NCI-H1092 treated with DMSO at 0.1 percent for 48 hours (cell line): ENCODE results near the gene PRSS38.

ENCODE experiments used
- DNase-seq: peaks from one replicate; lab custom pipeline; 2025; lab: John Stamatoyannopoulos, UW

The PRSS38 gene

DNA sequence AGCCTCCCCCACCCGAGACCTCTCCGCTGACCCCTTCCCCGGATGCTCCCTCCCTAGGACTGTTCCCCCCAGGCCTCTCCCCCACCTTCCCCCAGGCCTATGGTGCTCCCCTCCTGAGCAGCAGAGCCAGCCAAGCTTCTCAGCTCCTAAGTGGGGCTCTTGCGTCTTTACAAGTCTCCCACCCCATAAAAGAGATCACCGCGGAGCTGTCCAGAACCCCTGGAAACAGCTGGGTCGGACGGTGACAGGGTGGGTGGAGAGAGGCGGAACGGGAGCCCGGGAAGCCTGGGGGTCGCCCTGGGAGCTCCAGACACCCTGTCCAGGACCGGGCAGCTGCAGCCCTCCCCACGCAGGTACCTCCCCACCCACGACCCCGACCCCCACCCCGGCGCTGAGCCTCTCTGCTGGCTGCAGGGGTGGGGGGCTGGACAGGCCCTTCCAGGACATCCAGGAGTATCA lies 71.1 kb downstream of the PRSS38 start:
- no peak for DNase-seq

DNA sequence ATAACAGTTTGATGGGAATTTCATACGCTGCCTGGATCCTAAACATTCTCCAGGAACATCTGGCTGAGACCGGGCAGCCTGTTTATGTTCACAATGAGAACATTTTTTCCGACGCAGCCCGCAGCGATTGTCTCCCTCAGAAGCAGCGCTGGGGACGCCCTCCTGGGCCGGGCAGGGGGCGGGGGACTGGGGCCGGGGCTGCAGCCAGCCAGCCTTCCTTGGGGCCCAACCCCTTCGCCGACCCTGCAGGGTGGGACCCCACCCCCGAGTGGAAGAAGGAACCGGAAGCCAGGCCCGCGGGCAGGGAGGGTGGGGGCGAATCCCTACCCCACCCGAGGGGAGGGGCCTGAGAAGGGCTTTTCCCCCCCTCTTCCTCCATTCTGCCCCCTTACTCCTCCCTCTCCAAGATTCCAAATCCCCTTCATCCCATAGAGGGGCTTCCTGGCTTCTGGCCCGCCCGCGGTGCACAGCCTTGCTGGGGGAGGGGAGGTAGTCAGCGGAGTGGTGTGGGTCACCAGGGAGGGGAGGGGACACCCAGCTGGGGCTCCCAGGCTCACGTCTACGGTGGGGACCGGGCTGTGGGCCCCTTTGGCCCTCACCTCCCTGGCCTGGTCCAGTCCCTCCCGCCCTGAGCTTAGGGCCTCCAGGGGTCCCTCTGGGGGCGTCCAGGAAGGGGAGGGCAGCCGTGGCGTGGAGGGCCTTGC lies 71.7 kb downstream of the PRSS38 start:
- peak; percentile 21 for DNase-seq

DNA sequence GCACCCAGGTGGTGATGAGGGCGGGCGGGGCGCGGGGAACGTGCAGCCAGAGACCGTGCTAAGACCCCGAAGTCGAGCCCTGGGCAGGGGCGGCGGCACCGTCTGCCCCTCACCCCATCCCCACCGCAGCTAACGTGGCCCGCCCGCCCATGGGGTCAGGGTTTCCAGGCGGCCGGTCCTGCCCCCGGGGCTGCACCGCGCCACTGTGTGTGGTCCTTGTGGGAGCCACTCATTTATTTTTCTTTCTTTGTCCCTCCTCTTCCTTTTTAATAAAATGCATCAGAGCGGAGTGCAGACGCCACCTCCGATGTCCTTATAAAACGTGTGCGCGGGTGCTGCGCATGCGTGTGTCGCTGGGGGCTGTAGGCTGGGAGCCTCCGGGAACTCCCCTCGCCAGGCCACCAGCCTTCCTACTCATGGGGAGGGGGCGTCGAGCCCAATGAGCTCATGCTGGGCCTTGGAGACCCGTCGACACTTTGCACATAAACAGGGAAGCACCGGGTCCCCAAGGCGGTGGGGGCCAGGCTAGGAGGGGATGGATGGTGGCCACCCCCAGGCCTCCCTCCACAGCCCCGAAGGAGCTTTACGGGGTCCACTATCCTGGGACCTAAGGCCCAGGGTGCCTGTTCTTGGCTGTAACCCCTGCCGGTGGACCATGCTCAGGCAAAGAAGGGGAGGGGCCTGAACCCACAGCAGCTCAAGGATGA lies 72.4 kb downstream of the PRSS38 start:
- peak; percentile 64 for DNase-seq

DNA sequence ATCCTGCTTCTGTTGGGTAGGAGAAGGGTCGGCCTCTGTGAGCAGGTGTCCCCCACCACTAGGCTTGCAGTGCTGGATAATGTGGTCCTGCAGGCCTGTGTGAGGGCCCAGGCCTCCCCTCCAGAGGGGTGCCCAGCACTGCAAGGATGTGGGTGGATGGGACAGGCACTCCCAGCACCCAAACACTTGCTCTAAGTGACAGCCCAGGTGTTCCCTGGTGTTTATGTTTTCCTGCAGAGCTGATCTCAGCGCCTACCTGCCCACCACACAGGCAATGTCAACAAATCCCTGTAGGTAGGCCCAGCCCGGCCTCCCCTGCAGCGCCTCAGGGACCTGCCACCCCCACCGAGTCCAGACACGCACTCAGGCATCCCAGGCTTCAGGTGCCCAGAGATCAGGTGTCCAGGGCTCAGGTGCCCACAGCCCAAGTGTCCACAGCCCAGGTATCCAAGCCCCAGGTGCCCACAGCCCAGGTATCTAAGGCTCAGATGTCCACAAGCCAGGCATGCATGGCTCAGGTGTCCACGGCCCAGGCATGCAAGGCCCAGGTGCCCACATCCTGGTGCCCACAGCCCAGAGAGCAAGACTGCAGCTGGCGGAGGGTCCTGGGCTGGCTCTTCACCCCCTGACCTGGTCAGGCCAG lies 73.0 kb downstream of the PRSS38 start:
- DNase-seq: no peak

DNA sequence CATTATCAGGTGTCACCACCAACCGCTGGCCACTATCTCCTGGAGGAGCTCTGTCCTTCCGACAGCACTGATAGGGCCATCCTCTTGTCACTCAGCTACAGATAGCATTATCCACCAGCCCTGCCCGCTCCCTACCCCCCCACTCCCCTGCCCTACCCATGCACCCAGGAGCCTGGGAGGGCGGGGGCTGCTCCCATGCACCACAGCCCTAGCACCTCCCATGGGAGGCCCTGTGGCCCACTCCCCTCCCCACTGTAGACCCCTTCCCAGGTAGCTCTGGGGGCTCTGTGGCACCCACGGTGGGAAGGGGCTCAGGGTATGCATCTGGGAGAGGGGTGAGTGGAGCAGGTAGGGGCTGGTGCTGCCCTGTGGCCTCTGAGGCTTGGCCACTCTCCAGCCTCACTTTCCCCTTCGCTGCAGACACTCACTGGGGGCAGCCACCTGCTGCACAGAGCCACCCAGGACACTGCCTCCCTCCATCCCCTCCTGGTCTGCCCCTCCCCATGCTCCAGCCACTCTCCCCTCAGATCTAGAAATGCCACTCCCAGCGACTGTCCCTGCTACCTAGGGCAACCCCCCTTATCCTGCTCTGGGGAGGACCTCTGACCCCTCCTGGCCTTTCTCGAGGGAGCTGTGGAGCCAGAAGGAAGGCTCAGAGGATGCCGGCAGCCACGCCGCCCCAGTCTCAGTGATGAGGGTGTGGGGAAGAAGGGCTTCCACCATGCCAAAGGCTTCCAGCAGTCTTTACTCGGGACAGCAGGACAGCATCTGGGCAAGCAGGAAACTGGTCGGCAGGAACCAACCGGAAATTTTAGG lies 73.8 kb downstream of the PRSS38 start:
- DNase-seq: no peak

DNA sequence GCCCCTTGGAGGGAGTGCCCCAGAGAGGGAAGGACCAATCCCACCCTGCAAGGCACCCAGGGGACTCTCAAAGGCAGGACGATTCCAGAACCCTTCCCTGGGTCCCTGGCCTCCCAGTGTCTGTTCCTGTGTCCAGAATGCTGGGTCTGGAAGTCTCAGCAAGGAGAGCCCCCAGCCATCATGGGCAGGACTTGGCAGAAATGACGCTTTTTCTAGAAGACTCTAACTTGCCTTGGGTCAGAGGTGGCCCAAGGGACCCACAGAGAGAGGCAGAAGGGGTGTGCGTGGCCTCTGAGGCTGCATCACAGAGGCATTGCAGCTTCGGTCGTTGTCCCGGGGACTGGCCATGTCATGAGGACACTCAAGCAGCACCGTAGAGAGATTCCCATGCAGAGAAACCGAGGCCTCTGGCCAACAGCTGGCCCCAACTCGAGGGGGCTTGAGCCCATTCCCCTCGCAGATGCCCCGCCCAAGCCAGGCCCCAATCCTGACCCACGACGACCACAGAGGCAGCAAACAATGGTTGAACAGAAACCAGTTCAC lies 74.5 kb downstream of the PRSS38 start:
- DNase-seq: no peak

DNA sequence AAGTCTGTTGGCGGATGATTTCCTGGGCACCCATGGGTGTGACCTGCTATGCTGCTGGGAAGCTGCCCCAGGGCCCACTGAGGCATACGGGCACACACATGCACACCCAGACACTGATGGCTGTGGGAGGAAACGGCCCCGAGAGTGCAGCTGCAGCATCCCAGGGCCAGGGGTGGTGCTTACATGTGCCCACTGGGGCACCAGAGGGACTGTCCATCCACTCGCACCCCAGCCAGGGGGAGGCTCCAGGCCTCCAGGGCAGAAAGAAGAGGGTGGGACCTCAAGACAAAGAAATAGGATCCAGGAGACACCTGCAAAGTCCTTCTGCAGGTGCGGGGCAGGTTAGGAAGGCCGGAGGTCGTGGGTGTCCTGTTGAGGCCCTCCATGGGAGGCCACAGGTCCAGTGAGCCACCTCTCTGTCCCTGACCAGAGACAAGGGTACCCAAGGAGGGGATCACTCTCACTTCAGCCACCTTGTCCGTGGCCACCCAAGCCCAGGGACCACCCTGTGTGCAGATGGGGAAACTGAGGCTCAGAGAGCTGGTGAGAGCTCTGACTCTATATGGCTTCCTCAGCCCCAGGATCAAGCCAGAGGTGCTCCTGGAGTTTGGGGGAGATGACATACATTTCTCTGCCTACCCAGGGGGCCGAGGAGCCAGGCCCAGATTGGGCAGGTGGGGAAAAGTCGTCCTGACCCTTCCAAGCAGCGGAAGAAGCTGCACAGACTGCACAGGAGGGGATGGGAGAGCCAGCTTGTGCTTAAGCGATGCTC lies 75.2 kb downstream of the PRSS38 start:
- DNase-seq: no peak

DNA sequence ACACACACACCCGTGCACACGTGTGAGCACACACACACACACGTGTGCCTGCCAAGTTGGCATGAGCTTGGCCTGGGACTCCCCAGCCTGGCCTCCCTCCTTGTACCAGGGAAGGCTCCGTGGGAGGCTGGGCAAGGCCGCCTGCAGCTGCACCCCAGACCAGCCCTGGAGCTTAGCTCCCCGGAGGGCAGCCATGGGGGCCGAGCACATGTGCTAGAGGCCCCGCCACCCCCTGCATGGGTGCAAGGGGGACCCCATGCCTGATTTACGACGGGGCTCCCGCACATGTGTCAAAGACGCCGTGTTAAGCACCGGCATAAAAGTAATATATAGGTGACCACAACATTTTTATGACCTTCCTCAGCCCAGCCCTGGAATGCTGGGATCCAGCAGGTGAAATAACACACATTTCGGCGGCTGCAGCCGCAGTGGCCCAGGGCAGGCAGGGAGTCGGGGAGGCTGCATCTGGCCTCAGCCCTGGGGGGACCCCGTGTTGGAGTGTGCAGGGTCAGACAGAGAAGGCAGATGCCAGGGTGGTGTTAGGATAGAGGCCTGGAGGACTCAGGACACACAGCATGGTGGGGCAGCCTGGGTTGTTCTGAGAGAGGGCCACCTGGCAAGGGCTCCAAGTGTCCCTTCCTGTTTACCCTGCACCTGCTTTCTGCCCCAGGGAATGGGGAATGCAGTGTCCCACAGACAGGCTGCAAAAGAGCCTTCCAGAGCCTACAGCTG lies 75.9 kb downstream of the PRSS38 start:
- DNase-seq: no peak

DNA sequence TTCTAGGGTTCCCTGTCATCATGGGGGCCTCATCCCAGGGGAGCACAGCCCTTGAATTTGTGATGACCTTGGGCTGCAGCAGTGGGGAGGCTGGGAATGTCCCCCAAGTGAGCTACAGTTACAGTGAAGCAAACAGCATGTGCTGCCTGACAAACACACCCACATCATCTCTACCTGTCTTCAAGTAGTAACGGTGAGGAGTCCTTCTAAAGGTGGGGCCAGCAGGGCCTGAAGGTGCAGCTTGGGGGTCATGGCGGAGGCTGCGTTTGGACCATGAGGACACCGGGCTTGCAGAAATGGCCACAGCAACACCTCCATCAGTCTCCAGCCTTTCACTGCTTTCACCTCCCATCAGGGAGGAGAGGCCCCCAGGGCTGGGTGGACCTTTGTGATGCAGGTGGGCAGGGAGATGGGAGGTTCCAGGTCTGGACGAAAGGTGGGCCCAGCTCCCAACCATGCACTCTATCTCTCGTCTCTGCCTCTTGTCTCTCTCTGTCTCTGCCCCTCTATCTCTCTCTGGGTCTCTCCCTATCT lies 76.5 kb downstream of the PRSS38 start:
- no peak for DNase-seq

DNA sequence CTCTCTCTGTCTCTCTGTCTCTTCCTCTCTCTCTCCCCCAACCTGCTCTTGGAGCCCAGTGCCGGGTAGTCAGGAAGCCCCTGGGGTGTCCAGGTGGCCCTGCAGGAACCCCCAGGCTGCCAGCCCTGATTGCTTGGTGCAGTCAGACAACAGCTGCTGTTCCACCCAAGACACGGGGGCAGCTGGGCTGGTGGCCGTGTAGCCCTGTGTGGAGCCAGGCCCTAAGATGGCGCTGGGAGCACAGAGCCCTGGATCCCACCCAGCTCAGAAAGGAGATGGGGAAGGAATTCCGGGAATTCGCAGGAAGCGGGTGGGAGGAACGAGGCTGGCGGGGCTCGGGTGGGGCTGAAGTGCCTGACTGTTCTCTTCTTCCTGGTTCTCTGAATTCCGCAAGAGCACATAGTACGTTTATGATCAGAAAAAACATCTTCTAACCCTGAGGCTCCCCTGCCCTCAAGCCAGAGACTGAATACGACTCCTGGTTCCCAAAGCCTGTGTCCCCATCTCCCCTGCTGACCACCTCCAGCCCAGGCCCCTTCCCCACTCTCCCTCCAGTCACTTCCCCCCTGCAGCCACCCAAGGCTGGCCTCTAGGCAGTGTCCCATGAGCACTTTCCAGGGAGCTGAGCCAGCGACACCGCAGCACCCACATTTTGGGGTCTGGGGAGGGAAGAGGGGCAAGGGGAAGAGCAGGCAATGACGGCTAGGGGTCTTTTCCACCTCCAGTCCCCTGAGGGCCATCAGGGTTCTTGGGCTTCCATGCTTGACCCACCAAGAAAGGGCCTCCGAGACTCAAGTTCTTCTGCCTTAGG lies 77.2 kb downstream of the PRSS38 start:
- DNase-seq: no peak

DNA sequence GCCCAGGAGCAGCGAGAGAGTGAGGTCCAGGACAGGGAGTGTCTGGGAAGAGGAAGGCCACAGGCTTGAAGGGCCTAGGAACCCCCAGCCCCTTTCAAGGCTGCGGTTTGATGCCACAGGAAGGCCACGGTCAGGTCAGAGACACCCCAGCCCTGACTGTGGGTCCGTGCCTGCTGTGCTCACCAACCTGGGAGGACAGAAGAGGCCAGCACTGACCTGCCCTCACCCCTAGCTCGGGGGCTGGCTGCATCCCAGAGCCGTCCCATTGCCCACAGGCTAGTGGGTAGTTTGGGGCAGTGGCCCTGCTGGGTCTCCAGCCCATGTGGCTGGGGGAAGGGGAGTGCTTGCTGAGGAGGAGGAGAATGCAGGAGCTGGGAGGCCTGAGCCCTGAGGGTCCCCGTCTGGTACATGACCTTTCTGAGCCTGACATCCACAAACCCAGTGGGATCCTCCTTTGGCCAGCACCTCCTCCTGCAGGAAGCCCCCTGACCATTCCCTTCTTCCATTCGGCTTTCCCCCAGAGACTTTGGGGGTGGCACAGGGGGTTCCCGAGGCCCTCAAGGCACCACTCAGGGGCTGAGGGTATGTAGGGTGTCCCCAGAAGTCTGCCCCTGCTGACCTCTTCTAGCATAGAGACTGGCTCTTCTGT lies 77.9 kb downstream of the PRSS38 start:
- no peak for DNase-seq

DNA sequence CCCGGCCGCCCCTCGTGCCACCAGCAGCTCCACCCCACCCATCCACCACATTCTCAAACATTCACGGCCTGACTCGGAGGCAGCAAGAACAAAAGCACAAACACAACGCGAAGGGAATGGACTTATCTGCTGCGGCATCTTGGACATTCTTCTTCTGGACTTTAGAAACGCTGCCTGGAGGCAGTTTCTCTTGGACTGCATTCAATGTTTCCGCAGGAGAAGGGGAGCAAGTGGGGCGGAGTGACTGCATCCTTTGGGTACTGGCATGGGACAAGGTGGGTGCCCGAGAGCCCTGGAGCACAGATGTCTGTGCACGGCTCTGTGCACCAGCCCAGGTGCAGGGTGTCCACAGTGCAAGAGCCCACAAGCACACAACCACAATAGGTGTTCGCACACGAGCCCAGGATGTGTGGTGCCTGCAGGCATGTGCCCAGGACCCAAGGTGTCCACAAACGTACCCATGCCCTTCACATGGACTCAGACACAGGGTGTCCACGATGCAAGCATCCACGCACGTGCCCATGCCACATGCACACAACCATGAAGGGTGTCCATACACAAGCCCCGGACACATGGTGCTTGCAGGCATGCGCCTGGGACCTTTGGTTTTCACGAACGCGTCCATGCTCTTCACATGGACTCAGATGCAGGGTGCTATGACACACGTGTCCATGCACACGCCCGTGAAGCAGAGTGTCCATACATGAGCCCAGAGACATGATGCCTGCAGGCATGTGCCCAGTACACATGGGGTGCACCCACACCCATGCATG lies 78.7 kb downstream of the PRSS38 start:
- no peak for DNase-seq

DNA sequence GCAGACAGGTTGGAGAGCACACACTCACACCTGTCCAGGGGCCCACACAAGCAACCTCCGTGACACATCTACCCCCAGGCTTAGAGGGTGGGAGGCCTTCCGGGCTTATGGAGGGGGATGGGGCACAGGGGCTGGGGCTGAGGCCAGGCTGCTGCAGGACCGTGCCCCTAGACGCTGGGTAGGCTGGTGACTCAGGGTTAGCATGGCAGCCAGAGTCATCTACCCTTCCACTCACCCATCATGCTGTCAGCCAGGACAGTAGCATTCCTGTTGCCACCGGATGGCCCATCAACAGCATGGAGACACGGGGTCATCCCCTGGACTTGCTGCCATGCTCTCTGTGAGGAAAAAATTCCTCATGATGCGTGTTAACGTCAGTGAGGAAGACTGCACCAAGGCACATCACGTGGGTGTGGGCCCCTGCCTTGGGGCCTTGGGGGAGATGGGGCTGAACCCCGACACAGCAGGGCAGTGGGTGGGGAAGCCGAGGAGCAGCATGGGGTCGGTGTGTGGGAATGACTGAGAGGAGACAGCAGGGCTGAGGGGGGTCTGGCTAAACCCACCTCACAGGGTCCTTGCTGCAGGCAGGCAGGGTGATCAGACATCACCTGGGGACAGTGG lies 79.5 kb downstream of the PRSS38 start:
- DNase-seq: no peak
